ENCODE measurements around the gene FLII. TPM values are rescaled to one million over a fixed set of nuclear protein-coding genes. Genes with fewer than 3 reads are reported as not detected.
"Not testable (repeated sequence)": the region's sequence is repeated elsewhere in the genome, so short reads cannot be mapped to it uniquely, and the experiment has no call there.

FLII gene
- total and polyA plus RNA-seq, 2 experiments from 2014 or later, result 175 to 373 TPM

GRCh38 chr17:18218756-18219415 lies 39.7 kb downstream of the FLII start (continued):
- TF ChIP-seq CTCF (conservative IDR thresholded peaks at IDR 0.05; ENCODE audit: low read depth in 2 of 2), result no peak
- TF ChIP-seq CREB1 (CRISPR knock-in tag; IDR thresholded peaks at IDR 0.05; ENCODE audit: low read depth), result no peak
- TF ChIP-seq REST (IDR thresholded peaks at IDR 0.05; ENCODE audit: unreplicated experiment), result no peak
- TF ChIP-seq JUNB (IDR thresholded peaks at IDR 0.05; ENCODE audit: unreplicated experiment), result no peak
- TF ChIP-seq ZNF114 (CRISPR knock-in tag; IDR thresholded peaks at IDR 0.05), result no peak

GRCh38 chr17:18217412-18218015 lies 41.0 kb downstream of the FLII start:
- Histone ChIP-seq H3K27ac (ENCODE audit: low read depth) (no peak overlapping the region), H3K79me2 (replicated peaks; ENCODE audit: insufficient read depth) (no peaks in the 10 kb centered on the region), H3K9me2 (ENCODE audit: insufficient read depth) (no peaks in the 10 kb centered on the region), H3F3A (replicated peaks; ENCODE audit: low read depth) (0 out of 2 replicates have a peak, but pooled peaks cover 5% of the 10 kb centered on the region), H3K4me2 (no peak overlapping the region), H4K20me1 (replicated peaks; ENCODE audit: insufficient read depth) (no peaks in the 10 kb centered on the region), H3K4me1 (ENCODE audit: insufficient read depth) (no peaks in the 10 kb centered on the region), H3K36me3 (ENCODE audit: insufficient read depth) (no peaks in the 10 kb centered on the region), H3K27me3 (ENCODE audit: insufficient read depth) (no peaks in the 10 kb centered on the region), H3K4me3 (no peak overlapping the region), H2AFZ (no peak overlapping the region)
- peak; percentile 86 for DNase-seq (ENCODE audit: low spot score)
- no peaks in the 10 kb centered on the region for H3K36me3 Mint-ChIP-seq (ENCODE audit: low read depth)
- peaks cover 8% of the 10 kb centered on the region for H3K4me1 Mint-ChIP-seq
- TF ChIP-seq REST (IDR thresholded peaks at IDR 0.05; ENCODE audit: unreplicated experiment), result no peak
- TF ChIP-seq CTCF (conservative IDR thresholded peaks at IDR 0.05; ENCODE audit: low read depth in 2 of 2), result peak; percentile 94 to 97
- peaks cover 6% of the 10 kb centered on the region for H3K27me3 Mint-ChIP-seq (ENCODE audit: insufficient read depth, low read depth, poor library complexity)
- no peak overlapping the region for H3K4me3 Mint-ChIP-seq
- H3K27ac Mint-ChIP-seq, result no peak overlapping the region
- ATAC-seq, result peak; percentile 98
- H3K9me3 Mint-ChIP-seq, result no peaks in the 10 kb centered on the region

GRCh38 chr17:18216906-18217305 lies 41.6 kb downstream of the FLII start:
- not testable (repeated sequence) for H3K79me2 ChIP-seq (replicated peaks; ENCODE audit: insufficient read depth); H3K4me1 Mint-ChIP-seq; H3K27me3 ChIP-seq (ENCODE audit: insufficient read depth)

More at GRCh38 chr17:18216906-18217305, 41.6 kb downstream of the FLII start:
- H4K20me1 ChIP-seq (replicated peaks; ENCODE audit: insufficient read depth); H3F3A ChIP-seq (replicated peaks; ENCODE audit: low read depth); H3K4me2 ChIP-seq; H2AFZ ChIP-seq; H3K9me3 Mint-ChIP-seq; H3K27ac ChIP-seq (ENCODE audit: low read depth); H3K36me3 Mint-ChIP-seq (ENCODE audit: low read depth); H3K4me3 ChIP-seq; H3K27ac Mint-ChIP-seq; H3K27me3 Mint-ChIP-seq (ENCODE audit: insufficient read depth, low read depth, poor library complexity); ATAC-seq; H3K4me3 Mint-ChIP-seq; H3K9me2 ChIP-seq (ENCODE audit: insufficient read depth); H3K4me1 ChIP-seq (ENCODE audit: insufficient read depth); DNase-seq (ENCODE audit: low spot score); H3K36me3 ChIP-seq (ENCODE audit: insufficient read depth): not testable (repeated sequence)
